Measurements from ENCODE around the gene DRAP1. TPM values are rescaled to one million over a fixed set of nuclear protein-coding genes. Genes with fewer than 3 reads are reported as not detected.
"Not testable (repeated sequence)": the region's sequence is repeated elsewhere in the genome, so short reads cannot be mapped to it uniquely, and the experiment has no call there.

DRAP1 gene
- total RNA-seq, 1 donor from 2014 or later = 113 TPM

DNA sequence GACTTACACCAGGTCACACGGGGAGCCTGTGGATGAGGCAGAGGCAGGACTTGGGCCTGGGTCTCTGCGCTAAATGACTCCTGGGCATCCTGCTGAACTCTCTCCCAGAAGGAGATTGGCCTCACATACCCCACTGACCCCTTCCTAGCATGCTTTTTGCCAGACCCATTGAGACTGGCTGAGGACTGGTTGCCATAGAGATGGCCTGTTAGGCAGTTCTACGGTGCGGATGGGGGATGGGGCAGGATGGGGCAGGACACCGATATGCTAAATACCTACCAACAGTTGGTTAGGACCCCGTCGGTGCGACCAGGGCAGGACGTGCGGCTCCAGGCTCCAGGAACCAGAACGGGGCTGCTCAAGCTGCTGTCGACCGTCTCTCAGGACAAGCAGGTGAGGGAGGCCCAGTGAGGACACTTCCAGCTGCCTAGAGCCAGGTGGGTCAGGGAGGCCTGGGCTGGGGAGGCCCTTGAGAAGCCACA is 26.2 kb downstream of the DRAP1 start, which contains the start of gene TSGA10IP:
Gene TSGA10IP (plus strand): TSS at position 51 of the 482 bp plus-strand sequence. CDS start 196 bp downstream, at position 247.
- Mint-ChIP-seq H3K4me1 (peaks cover 7% of the 10 kb centered on the region), H3K36me3 (ENCODE audit: low read depth) (no peaks in the 10 kb centered on the region), H3K27me3 (peaks cover 8% of the 10 kb centered on the region), H3K27ac (no peak within 1 kb of the TSS), H3K9me3 (no peaks in the 10 kb centered on the region), H3K4me3 (no peak within 1 kb of the TSS)
- intact Hi-C loops (cut with micrococcal nuclease) = no loop called here
- DNase-seq = no peak

DNA sequence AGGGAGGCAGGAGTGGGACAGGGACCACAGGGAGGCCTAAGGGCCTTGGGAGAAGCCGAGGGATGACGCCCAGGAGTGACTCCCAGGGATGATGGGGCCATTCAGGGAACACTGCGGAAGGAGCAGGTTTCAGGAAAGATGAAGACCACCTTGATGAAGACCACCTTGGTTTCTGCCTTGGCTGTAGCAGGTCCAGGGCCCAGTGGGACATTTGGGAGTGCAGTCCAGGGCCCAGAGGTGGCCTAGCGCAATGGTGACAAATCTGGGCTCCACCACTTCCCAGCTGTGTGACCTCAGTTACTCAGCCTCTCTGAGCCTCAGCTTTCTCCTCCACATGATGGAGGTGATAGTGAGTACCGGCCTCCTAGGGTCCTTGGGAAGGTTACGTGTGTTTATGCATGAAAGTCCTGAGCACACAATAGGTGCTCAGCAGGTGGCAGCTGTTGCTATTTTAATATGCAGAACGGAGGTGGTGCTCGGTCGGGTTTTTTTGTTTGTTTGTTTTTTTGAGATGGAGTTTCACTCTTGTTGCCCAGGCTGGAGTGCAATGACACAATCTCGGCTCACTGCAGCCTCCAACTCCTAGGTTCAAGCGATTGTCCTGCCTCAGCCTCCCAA is 26.8 kb downstream of the DRAP1 start:
- H3K27ac Mint-ChIP-seq = no peak overlapping the region
- H3K4me1 Mint-ChIP-seq = peaks cover 6% of the 10 kb centered on the region
- no peaks in the 10 kb centered on the region for H3K9me3 Mint-ChIP-seq

DNA sequence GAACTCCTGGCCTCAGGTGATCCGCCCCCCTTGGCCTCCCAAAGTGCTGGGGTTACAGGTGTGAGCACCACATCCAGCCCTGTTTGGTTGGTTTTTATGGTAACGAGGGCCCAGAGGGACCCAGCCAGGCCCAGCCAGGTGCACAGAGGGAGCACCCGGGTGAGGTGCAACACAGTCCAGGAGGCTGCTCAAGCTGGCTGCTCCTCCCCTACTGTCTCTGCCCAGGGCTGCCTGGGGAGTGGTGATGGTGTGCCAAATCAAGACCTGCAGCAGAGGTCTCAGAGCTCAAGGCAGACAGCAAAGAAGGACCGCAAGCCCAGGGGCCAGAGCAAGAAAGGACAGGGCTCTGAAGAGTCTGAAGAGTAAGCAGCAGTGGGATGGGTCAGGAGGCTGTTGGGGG is 27.4 kb downstream of the DRAP1 start:
- Mint-ChIP-seq H3K4me1 (peaks cover under 1% of the 10 kb centered on the region), H3K9me3 (no peaks in the 10 kb centered on the region), H3K27ac (no peak overlapping the region), H3K27me3 (peaks cover 8% of the 10 kb centered on the region), H3K36me3 (ENCODE audit: low read depth) (no peaks in the 10 kb centered on the region), H3K4me3 (no peak overlapping the region)
- no peak for DNase-seq
- intact Hi-C loops (cut with micrococcal nuclease) = no loop called here

More for the DNA sequence above, 26.8 kb downstream of the DRAP1 start:
- intact Hi-C loops (cut with micrococcal nuclease) = no loop called here
- Mint-ChIP-seq H3K27me3 (peaks cover 10% of the 10 kb centered on the region), H3K36me3 (ENCODE audit: low read depth) (no peaks in the 10 kb centered on the region), H3K4me3 (no peak overlapping the region)
- DNase-seq = no peak

DNA sequence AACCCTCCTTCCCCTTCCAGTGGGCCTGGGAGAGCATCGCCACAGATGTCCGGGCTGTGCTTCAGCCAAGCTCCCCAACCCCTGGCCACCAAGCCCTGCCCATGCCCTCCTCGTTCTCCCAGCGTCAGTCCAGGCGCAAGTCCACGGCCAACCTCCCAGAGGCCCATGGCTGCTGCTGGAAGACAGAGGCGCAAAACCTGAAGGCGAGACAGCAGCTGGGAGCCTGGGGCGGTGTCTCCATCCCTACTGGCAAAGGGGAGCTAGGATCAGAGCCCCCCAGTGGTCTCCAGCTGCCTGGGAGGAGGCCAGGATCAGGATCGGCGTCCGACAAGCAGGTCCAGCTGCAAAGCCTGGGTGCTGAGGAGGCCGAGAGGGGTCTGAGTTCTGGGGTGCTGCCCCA is 27.9 kb downstream of the DRAP1 start:
- no peaks in the 10 kb centered on the region for H3K9me3 Mint-ChIP-seq
- H3K36me3 Mint-ChIP-seq (ENCODE audit: low read depth) = no peaks in the 10 kb centered on the region
- no peak overlapping the region for H3K27ac Mint-ChIP-seq
- peaks cover 10% of the 10 kb centered on the region for H3K27me3 Mint-ChIP-seq
- DNase-seq = no peak
- intact Hi-C loops (cut with micrococcal nuclease) = no loop called here
- no peaks in the 10 kb centered on the region for H3K4me1 Mint-ChIP-seq
- H3K4me3 Mint-ChIP-seq = no peak overlapping the region

GRCh38 chr11:65947603-65948125 is 28.4 kb downstream of the DRAP1 start:
- Mint-ChIP-seq H3K4me1 (no peaks in the 10 kb centered on the region), H3K4me3 (no peak overlapping the region), H3K27ac (no peak overlapping the region), H3K9me3 (no peaks in the 10 kb centered on the region), H3K27me3 (peaks cover 10% of the 10 kb centered on the region), H3K36me3 (ENCODE audit: low read depth) (no peaks in the 10 kb centered on the region)
- intact Hi-C loops (cut with micrococcal nuclease) = no loop called here
- no peak for DNase-seq

DNA sequence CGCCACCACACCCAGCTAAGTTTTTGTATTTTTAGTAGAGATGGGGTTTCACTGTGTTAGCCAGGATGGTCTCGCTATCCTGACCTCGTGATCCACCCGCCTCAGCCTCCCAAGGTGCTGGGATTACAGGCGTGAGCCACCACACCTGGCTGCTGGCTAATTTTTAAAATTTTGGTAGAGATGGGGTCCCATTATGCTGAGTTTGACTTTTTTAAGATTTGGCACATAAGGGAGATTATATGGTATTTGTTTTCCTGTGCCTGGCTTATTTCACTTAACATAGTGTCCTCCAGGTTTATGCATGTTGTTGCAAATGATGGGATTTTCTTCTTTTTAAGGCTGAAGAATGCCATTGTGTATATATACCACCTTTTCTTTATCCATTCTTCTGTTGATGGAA is 31.5 kb downstream of the DRAP1 start:
- H3K4me1 Mint-ChIP-seq; intact Hi-C loops (cut with micrococcal nuclease); H3K4me3 Mint-ChIP-seq; DNase-seq; H3K27ac Mint-ChIP-seq; H3K9me3 Mint-ChIP-seq; H3K36me3 Mint-ChIP-seq (ENCODE audit: low read depth): not testable (repeated sequence)
- H3K27me3 Mint-ChIP-seq = peaks cover 10% of the 10 kb centered on the region

DNA sequence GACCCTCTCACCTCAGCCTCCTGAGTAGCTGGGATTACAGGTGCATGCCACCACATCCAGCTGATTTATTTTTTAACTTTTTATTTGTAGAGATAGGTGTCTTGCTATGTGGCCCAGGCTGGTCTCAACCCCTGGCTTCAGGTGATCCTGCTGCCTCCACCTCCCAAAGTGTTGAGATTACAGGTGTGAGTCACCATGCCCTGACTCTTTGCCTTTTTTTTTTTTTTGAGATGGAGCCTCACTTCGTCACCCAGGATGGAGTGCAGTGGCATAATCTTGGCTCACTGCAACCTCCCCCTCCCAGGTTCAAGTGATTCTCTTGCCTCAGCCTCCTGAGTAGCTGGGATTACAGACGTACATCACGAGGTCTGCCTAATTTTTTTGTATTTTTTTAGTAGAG is 32.4 kb downstream of the DRAP1 start:
- H3K36me3 Mint-ChIP-seq (ENCODE audit: low read depth); DNase-seq; intact Hi-C loops (cut with micrococcal nuclease); H3K4me3 Mint-ChIP-seq; H3K9me3 Mint-ChIP-seq; H3K27ac Mint-ChIP-seq; H3K4me1 Mint-ChIP-seq: not testable (repeated sequence)
- H3K27me3 Mint-ChIP-seq = peaks cover 10% of the 10 kb centered on the region

GRCh38 chr11:65952052-65952521 is 32.9 kb downstream of the DRAP1 start:
- H3K36me3 Mint-ChIP-seq (ENCODE audit: low read depth) = no peaks in the 10 kb centered on the region
- no peak overlapping the region for H3K4me3 Mint-ChIP-seq

DNA sequence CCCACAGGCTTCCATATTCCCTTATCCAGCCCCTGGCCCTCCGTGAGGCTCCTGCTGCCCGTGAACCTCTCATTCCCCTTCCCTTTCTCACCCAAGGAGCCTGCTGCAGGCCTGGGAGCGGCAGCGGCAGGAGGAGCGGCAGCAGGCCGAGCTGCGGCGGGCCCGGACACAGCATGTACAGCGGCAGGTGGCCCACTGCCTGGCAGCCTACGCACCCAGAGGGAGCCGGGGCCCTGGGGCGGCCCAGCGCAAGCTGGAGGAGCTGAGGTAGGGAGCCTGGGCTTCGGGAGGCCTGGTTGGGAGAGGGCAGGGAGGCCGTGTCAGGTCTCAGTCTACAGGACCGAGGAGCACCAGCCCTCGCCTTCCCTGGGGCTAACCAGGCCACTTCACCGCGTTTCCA is 34.2 kb downstream of the DRAP1 start:
- no peaks in the 10 kb centered on the region for H3K9me3 Mint-ChIP-seq
- no peak overlapping the region for H3K27ac Mint-ChIP-seq
- DNase-seq = no peak
- intact Hi-C loops (cut with micrococcal nuclease) = no loop called here
- H3K36me3 Mint-ChIP-seq (ENCODE audit: low read depth) = no peaks in the 10 kb centered on the region
- no peak overlapping the region for H3K4me3 Mint-ChIP-seq
- peaks cover 14% of the 10 kb centered on the region for H3K4me1 Mint-ChIP-seq
- H3K27me3 Mint-ChIP-seq = peaks cover 8% of the 10 kb centered on the region

More at GRCh38 chr11:65952052-65952521, 32.9 kb downstream of the DRAP1 start:
- intact Hi-C loops (cut with micrococcal nuclease) = no loop called here
- Mint-ChIP-seq H3K27me3 (peaks cover 10% of the 10 kb centered on the region), H3K9me3 (no peaks in the 10 kb centered on the region), H3K4me1 (peaks cover 7% of the 10 kb centered on the region), H3K27ac (no peak overlapping the region)
- no peak for DNase-seq

DNA sequence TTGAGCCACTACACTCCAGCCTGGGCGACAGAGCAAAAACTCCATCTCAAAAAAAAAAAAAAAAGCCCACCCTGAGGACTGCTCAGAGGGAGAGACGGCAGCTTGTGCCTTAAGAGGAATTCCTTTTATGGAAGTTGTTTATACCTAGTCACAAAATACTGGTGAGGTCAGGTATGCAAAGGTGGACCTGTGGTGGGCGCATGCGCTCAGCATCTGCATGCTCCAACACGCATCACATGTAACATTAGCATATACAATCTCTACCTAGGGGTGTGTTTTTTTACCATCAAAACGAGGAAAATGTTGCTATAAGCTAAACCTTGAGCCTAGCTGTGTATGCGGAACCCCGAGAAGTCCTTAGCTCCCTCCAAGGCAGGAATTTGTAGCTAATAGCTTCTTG is 35.5 kb downstream of the DRAP1 start:
- Mint-ChIP-seq H3K27ac (no peak overlapping the region), H3K9me3 (no peaks in the 10 kb centered on the region), H3K27me3 (peaks cover 6% of the 10 kb centered on the region), H3K4me3 (no peak overlapping the region), H3K4me1 (peaks cover 14% of the 10 kb centered on the region), H3K36me3 (ENCODE audit: low read depth) (no peaks in the 10 kb centered on the region)
- DNase-seq = no peak
- intact Hi-C loops (cut with micrococcal nuclease) = no loop called here

- H3K27ac Mint-ChIP-seq = peak overlapping the region; percentile 49
- H3K4me1 Mint-ChIP-seq = peaks cover 35% of the 10 kb centered on the region
- intact Hi-C loops (cut with micrococcal nuclease) = no loop called here
- H3K4me3 Mint-ChIP-seq = no peak overlapping the region
- DNase-seq = no peak
- H3K27me3 Mint-ChIP-seq = peaks cover 1% of the 10 kb centered on the region
- no peaks in the 10 kb centered on the region for H3K9me3 Mint-ChIP-seq
- H3K36me3 Mint-ChIP-seq (ENCODE audit: low read depth) = peaks cover 14% of the 10 kb centered on the region
Measured at GRCh38 chr11:65958291-65958690, 39.1 kb downstream of the DRAP1 start.

GRCh38 chr11:65958774-65959420 is 39.7 kb downstream of the DRAP1 start:
- Mint-ChIP-seq H3K36me3 (ENCODE audit: low read depth) (peaks cover 18% of the 10 kb centered on the region), H3K27ac (no peak overlapping the region), H3K27me3 (peaks cover 1% of the 10 kb centered on the region), H3K9me3 (no peaks in the 10 kb centered on the region), H3K4me1 (peaks cover 40% of the 10 kb centered on the region), H3K4me3 (no peak overlapping the region)
- intact Hi-C loops (cut with micrococcal nuclease) = no loop called here
- DNase-seq = no peak

DNA sequence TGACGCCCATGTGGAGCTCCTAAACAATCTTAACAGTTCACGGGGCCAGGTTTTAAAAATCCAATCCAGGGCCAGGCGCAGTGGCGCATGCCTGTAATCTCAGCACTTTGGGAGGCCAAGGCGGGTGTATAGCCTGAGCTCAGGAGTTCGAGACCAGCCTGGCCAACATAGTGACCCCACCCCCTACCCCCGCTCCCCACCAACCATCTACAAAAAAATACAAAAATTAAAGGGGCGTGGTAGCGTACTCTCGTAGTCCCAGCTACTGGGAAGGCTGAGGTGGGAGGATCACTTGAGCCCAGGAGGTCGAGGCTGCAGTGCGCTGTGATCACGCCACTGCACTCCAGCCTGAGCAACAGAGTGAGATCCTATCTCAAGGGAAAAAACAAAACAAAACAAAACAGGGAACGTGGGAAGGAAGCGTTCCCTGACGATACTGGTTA is 41.6 kb downstream of the DRAP1 start:
- H3K27ac Mint-ChIP-seq = peak overlapping the region; percentile 95
- peaks cover 1% of the 10 kb centered on the region for H3K27me3 Mint-ChIP-seq
- DNase-seq = no peak
- intact Hi-C loops (cut with micrococcal nuclease) = loop anchor here (1.0 to 2.0 kb wide), 6 partner anchors 33 to 102 kb away; partner anchors contain the start of genes BANF1, C11orf68, DRAP1 and EIF1AD
- H3K9me3 Mint-ChIP-seq = no peaks in the 10 kb centered on the region
- peaks cover 41% of the 10 kb centered on the region for H3K4me1 Mint-ChIP-seq
- peak overlapping the region; percentile 90 for H3K4me3 Mint-ChIP-seq
- H3K36me3 Mint-ChIP-seq (ENCODE audit: low read depth) = peaks cover 33% of the 10 kb centered on the region

Measured in activated CD4-positive, alpha-beta T cell treated with anti-CD3 and anti-CD28 coated beads, Interleukin-2, amount 10 ng/mL, durations not matched to agents 24 days and 14 days (primary cell).